Prostate gland (tissue), 2 donors: ENCODE data around the gene CHN1. TPM values are rescaled to one million over a fixed set of nuclear protein-coding genes. Genes with fewer than 3 reads are reported as not detected.

Experiments used
- DNase-seq: peaks from one replicate; pipeline ENCODE4 v3.0.0-alpha.2; 2019; ENCODE audit warnings: low spot score
- H3K27ac ChIP-seq, 2 donors: fragments of 200-600 bp; sonication (generic); 2 replicates each; pipeline ENCODE4 v1.5.1; 2017 to 2019
- H3K27me3 ChIP-seq: fragments of 200-600 bp; sonication (generic); replicated peaks from 2 replicates; pipeline ENCODE4 v1.5.1; 2019; ENCODE audit not compliant: insufficient read depth
- H3K36me3 ChIP-seq, 2 donors: fragments of 200-600 bp; sonication (generic); 1 replicate in 1 of 2; 2 replicates in 1 of 2; pipeline versions ENCODE4 v1.5.1 to v1.8.1; 2017 to 2019
- H3K4me1 ChIP-seq: fragments of 200-600 bp; sonication (generic); replicated peaks from 2 replicates; pipeline ENCODE4 v1.5.1; 2019
- H3K4me3 ChIP-seq, 2 donors: fragments of 200-600 bp; sonication (generic); 2 replicates each; pipeline ENCODE4 v1.5.1; 2017 to 2019
- H3K9me3 ChIP-seq: fragments of 200-600 bp; sonication (generic); 2 replicates; pipeline ENCODE4 v1.5.1; 2017
- CTCF ChIP-seq, 4 experiments: fragments of 200-600 bp in 2 of 4; fragments of 450-650 bp in 2 of 4; sonication (generic) in 2 of 4; IDR thresholded peaks; 1 replicate in 3 of 4; 2 replicates in 1 of 4; pipeline ENCODE4 v1.5.1; 2016 to 2019; ENCODE audit warnings: antibody characterized with exemption in 4 of 4, mild to moderate bottlenecking in 2 of 4, moderate library complexity in 2 of 4
- POLR2A ChIP-seq: fragments of 450-650 bp; IDR thresholded peaks from one replicate; pipeline ENCODE4 v1.6.1; 2016; ENCODE audit warnings: antibody characterized with exemption, mild to moderate bottlenecking
- POLR2AphosphoS5 ChIP-seq: sonication (generic); formaldehyde crosslinking; IDR thresholded peaks from one replicate; pipeline ENCODE4 v1.6.1; 2017; ENCODE audit warnings: antibody characterized with exemption
- WGBS: methylation state at CpG from one replicate; pipeline ENCODE4 v1.1.5; 2018; 5-methylcytosine and 5-hydroxymethylcytosine counted together
- intact Hi-C: fragments of 100-400 bp; cut with DNase I; formaldehyde crosslinking; loops from one replicate; pipeline ENCODE4 v1.14.2; 2022
- total RNA-seq, 2 donors: library from RNA; depleted of rRNA; stranded (reverse); fragments of >200 nt; gene quantifications; one replicate each; pipeline ENCODE4 v1.1.0, GENCODE V29; 2016

Gene CHN1
- total RNA-seq, 2 donors from 2014 or later: 7.8 to 20.1 TPM

- intact Hi-C loops: no loop called here
- Histone ChIP-seq H3K36me3 (no peaks in the 10 kb centered on the region), H3K4me1 (no peaks in the 10 kb centered on the region), H3K27ac (no peak overlapping the region), H3K27me3 (no peaks in the 10 kb centered on the region), H3K4me3 (no peak overlapping the region), H3K9me3 (no peaks in the 10 kb centered on the region)
- TF ChIP-seq POLR2AphosphoS5 (no peak), CTCF (IDR thresholded peaks at IDR 0.05) (no peak), POLR2A (no peak)
- WGBS: 23% methylated on average over 1 of the region's 1 CpG
- DNase-seq: no peak
These were observed 134.4 kb downstream of the CHN1 start for GRCh38 chr2:174870787-174871186.

GRCh38 chr2:174868878-174869277 lies 136.3 kb downstream of the CHN1 start:
- no peaks in the 10 kb centered on the region for H3K36me3 ChIP-seq
- 81% methylated on average over 1 of the region's 1 CpG for WGBS
- TF ChIP-seq POLR2AphosphoS5 (no peak), CTCF (IDR thresholded peaks at IDR 0.05) (no peak), POLR2A (no peak)
- no peak for DNase-seq
- H3K27ac ChIP-seq: no peak overlapping the region
- H3K27me3 ChIP-seq: no peaks in the 10 kb centered on the region
- intact Hi-C loops: no loop called here
- H3K4me3 ChIP-seq: no peak overlapping the region
- no peaks in the 10 kb centered on the region for H3K9me3 ChIP-seq
- no peaks in the 10 kb centered on the region for H3K4me1 ChIP-seq

GRCh38 chr2:174866421-174866820 lies 138.8 kb downstream of the CHN1 start:
- intact Hi-C loops: no loop called here
- H3K36me3 ChIP-seq: no peaks in the 10 kb centered on the region
- no peak overlapping the region for H3K27ac ChIP-seq
- no peaks in the 10 kb centered on the region for H3K27me3 ChIP-seq
- no peaks in the 10 kb centered on the region for H3K4me1 ChIP-seq
- no peaks in the 10 kb centered on the region for H3K9me3 ChIP-seq
- no peak overlapping the region for H3K4me3 ChIP-seq
- TF ChIP-seq POLR2AphosphoS5 (no peak), CTCF (IDR thresholded peaks at IDR 0.05) (no peak), POLR2A (no peak)
- DNase-seq: no peak

- Histone ChIP-seq H3K36me3 (no peaks in the 10 kb centered on the region), H3K27ac (no peak overlapping the region), H3K27me3 (no peaks in the 10 kb centered on the region), H3K4me1 (no peaks in the 10 kb centered on the region), H3K4me3 (no peak overlapping the region), H3K9me3 (no peaks in the 10 kb centered on the region)
- WGBS: 100% methylated on average over 1 of the region's 1 CpG
- TF ChIP-seq POLR2AphosphoS5 (no peak), CTCF (IDR thresholded peaks at IDR 0.05) (no peak), POLR2A (no peak)
- DNase-seq: no peak
- intact Hi-C loops: no loop called here
These were observed 142.0 kb downstream of the CHN1 start for GRCh38 chr2:174863183-174863582.

- no peak for DNase-seq
- 58% methylated on average over 1 of the region's 1 CpG for WGBS
- no peak overlapping the region for H3K27ac ChIP-seq
- intact Hi-C loops: no loop called here
- no peaks in the 10 kb centered on the region for H3K4me1 ChIP-seq
- no peaks in the 10 kb centered on the region for H3K9me3 ChIP-seq
- TF ChIP-seq POLR2AphosphoS5 (no peak), POLR2A (no peak), CTCF (IDR thresholded peaks at IDR 0.05) (no peak)
- H3K36me3 ChIP-seq: no peaks in the 10 kb centered on the region
- no peak overlapping the region for H3K4me3 ChIP-seq
- H3K27me3 ChIP-seq: no peaks in the 10 kb centered on the region
These were observed 145.5 kb downstream of the CHN1 start for GRCh38 chr2:174859563-174860169.
